Endodermal cell (in vitro differentiated cells): ENCODE measurements around the gene NOG. TPM values are rescaled to one million over a fixed set of nuclear protein-coding genes. Genes with fewer than 3 reads are reported as not detected.

Source experiments
- DNase-seq: peaks from one replicate; pipeline ENCODE4 v3.0.0-alpha.2; 2017
- H3K27ac ChIP-seq: 2 replicates; pipeline ENCODE4 v1.5.1; 2013; ENCODE audit warnings: mild to moderate bottlenecking, low read depth, low read length, moderate library complexity
- H3K27me3 ChIP-seq: 2 replicates; pipeline ENCODE4 v1.6.1; 2013; ENCODE audit warnings: mild to moderate bottlenecking, low read length, moderate library complexity; ENCODE audit not compliant: insufficient read depth, control insufficient read depth, poor library complexity, severe bottlenecking
- H3K36me3 ChIP-seq: 2 replicates; pipeline ENCODE4 v1.7.0; 2013; ENCODE audit warnings: mild to moderate bottlenecking, low read length, moderate library complexity; ENCODE audit not compliant: control insufficient read depth, insufficient read depth
- H3K4me1 ChIP-seq: one replicate; pipeline ENCODE4 v1.7.0; 2013; ENCODE audit warnings: low read length; ENCODE audit not compliant: control insufficient read depth, insufficient read depth
- H3K4me3 ChIP-seq: 2 replicates; pipeline ENCODE4 v1.5.1; 2013; ENCODE audit warnings: mild to moderate bottlenecking, low read length, moderate library complexity
- H3K9ac ChIP-seq: 2 replicates; pipeline ENCODE4 v1.6.1; 2013; ENCODE audit warnings: mild to moderate bottlenecking, low read length, moderate library complexity; ENCODE audit not compliant: poor library complexity, severe bottlenecking; ENCODE audit errors: extremely low read depth
- H3K9me3 ChIP-seq: 2 replicates; pipeline ENCODE4 v1.6.1; 2013; ENCODE audit warnings: mild to moderate bottlenecking, low read length, moderate library complexity; ENCODE audit not compliant: control insufficient read depth
- H3K27ac Mint-ChIP-seq: 2 replicates; pipeline ENCODE4 v1.8.0; 2020; ENCODE audit warnings: mixed read lengths
- H3K27me3 Mint-ChIP-seq: 2 replicates; pipeline ENCODE4 v1.8.0; 2021; ENCODE audit warnings: mild to moderate bottlenecking, mixed read lengths; ENCODE audit not compliant: insufficient read depth
- H3K36me3 Mint-ChIP-seq: 2 replicates; pipeline ENCODE4 v1.8.0; 2020; ENCODE audit warnings: low read depth, mixed read lengths
- H3K4me1 Mint-ChIP-seq: 2 replicates; pipeline ENCODE4 v1.8.0; 2020; ENCODE audit warnings: mixed read lengths
- H3K4me3 Mint-ChIP-seq: 2 replicates; pipeline ENCODE4 v1.8.0; 2020; ENCODE audit warnings: mild to moderate bottlenecking, moderate library complexity, mixed read lengths
- H3K9me3 Mint-ChIP-seq: 2 replicates; pipeline ENCODE4 v1.8.0; 2020; ENCODE audit warnings: mild to moderate bottlenecking, mixed read lengths
- WGBS, 2 experiments: methylation state at CpG; one replicate each; pipeline versions ENCODE4 v1.1.5 to v1.1.7; 2013; ENCODE audit warnings: missing lambda C conversion rate in 2 of 2, mixed read lengths in 1 of 2; ENCODE audit not compliant: insufficient coverage in 1 of 2, insufficient read length in 1 of 2; 5-methylcytosine and 5-hydroxymethylcytosine counted together
- total RNA-seq, 2 donors: library from RNA; stranded (reverse); fragmentation: NEBNext Ultra II Directional in 1 of 2; extraction: Animal tissue kit (Norgen Biotek cat#: 25700) in 1 of 2; gene quantifications; 2 replicates in 1 of 2; 3 replicates in 1 of 2; pipeline ENCODE4 v1.2.1, GENCODE V29; 2021
- TF ChIP-seq, protein P1 (sequence below): fragments of 200-600 bp; sonication (generic); conservative IDR thresholded peaks from 2 replicates; pipeline ENCODE4 v1.5.0; 2021; ENCODE audit warnings: antibody characterized with exemption, mild to moderate bottlenecking

The NOG gene
- total RNA-seq, 2 donors from 2014 or later, result 2.0 to 6.7 TPM

DNA sequence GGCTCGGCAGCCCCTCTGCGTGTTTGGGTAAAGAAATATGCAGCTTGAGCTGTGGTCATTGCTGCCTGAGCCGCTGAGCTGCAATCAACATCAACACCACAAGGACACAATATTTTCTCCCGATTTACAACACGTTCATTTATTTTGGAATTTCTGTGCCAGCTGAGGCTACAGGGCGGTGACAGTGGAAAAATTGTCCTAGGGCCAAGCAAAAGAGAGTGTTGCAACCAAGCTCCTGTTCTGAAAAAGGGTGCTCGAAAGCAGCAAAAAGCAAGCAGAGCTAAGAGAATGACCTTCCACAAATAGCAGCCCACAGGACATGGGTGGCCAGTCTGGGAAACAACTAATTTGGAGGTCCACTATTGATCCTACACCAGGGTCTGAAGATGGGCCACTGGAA, 35.4 kb upstream of the NOG start:
- Mint-ChIP-seq H3K27ac (no peak overlapping the region), H3K9me3 (no peaks in the 10 kb centered on the region), H3K4me3 (no peak overlapping the region), H3K27me3 (no peaks in the 10 kb centered on the region), H3K4me1 (no peaks in the 10 kb centered on the region), H3K36me3 (no peaks in the 10 kb centered on the region)
- Histone ChIP-seq H3K9ac (no peak overlapping the region), H3K4me1 (no peaks in the 10 kb centered on the region), H3K27ac (no peak overlapping the region), H3K36me3 (no peaks in the 10 kb centered on the region), H3K9me3 (no peaks in the 10 kb centered on the region), H3K27me3 (no peaks in the 10 kb centered on the region), H3K4me3 (no peak overlapping the region)
- TF ChIP-seq, protein P1, sequence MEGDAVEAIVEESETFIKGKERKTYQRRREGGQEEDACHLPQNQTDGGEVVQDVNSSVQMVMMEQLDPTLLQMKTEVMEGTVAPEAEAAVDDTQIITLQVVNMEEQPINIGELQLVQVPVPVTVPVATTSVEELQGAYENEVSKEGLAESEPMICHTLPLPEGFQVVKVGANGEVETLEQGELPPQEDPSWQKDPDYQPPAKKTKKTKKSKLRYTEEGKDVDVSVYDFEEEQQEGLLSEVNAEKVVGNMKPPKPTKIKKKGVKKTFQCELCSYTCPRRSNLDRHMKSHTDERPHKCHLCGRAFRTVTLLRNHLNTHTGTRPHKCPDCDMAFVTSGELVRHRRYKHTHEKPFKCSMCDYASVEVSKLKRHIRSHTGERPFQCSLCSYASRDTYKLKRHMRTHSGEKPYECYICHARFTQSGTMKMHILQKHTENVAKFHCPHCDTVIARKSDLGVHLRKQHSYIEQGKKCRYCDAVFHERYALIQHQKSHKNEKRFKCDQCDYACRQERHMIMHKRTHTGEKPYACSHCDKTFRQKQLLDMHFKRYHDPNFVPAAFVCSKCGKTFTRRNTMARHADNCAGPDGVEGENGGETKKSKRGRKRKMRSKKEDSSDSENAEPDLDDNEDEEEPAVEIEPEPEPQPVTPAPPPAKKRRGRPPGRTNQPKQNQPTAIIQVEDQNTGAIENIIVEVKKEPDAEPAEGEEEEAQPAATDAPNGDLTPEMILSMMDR, result no peak
- DNase-seq, result no peak
- 91 to 92% methylated on average over 6 to 7 of the region's 7 CpGs for WGBS, 2 experiments

DNA sequence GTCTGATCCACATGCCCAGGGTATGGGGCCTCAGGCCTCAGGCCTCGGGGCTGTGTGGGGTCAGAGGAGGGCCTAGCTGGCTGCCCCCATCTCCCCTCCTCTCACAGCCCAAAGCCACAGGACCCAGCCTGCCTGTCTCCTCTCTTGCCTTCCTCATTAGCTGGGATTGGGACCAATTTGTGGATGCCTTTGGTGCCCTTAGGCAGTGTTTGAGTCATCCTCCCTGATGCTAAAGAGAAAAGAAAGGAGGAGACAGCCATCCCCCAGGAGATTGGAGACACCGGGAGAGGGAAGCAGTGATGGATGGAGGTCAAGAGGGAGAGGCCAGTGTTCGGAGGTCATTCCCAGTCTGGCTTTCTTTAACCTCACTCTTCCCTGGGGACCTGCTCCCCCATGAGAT, 23.3 kb upstream of the NOG start:
- Mint-ChIP-seq H3K9me3 (no peaks in the 10 kb centered on the region), H3K4me1 (no peaks in the 10 kb centered on the region), H3K27ac (no peak overlapping the region), H3K36me3 (no peaks in the 10 kb centered on the region), H3K27me3 (peaks cover 3% of the 10 kb centered on the region), H3K4me3 (no peak overlapping the region)
- Histone ChIP-seq H3K4me3 (no peak overlapping the region), H3K9ac (no peak overlapping the region), H3K27me3 (no peaks in the 10 kb centered on the region), H3K36me3 (no peaks in the 10 kb centered on the region), H3K4me1 (no peaks in the 10 kb centered on the region), H3K27ac (no peak overlapping the region), H3K9me3 (no peaks in the 10 kb centered on the region)
- no peak for DNase-seq
- 50 to 81% methylated on average over 1 to 3 of the region's 3 CpGs for WGBS, 2 experiments
- TF ChIP-seq, protein P1, result no peak

DNA sequence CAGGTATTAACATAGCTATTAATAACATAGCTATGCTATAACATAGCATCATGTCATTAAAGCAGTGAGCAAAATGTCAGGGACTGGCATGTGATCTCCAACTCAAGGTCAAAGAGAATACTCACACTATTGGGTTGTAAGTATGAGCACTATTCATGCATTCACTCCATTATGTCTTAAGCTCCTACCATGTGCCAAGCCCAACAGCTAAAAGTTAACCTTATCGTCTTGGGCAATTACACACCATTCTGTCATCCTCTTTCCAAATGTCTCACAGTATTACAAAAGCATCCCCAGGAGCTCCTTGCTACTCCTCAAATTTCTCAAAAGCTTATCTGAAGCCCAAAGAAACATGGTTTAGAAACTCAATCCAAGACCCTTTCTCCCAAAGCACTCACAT, 22.0 kb upstream of the NOG start:
- H3K36me3 ChIP-seq, result no peaks in the 10 kb centered on the region
- no peaks in the 10 kb centered on the region for H3K27me3 ChIP-seq
- no peak overlapping the region for H3K9ac ChIP-seq
- WGBS, 2 experiments, result 96 to 100% methylated on average over 1 of the region's 1 CpG
- Mint-ChIP-seq H3K4me1 (no peaks in the 10 kb centered on the region), H3K27me3 (peaks cover 3% of the 10 kb centered on the region), H3K27ac (no peak overlapping the region), H3K4me3 (no peak overlapping the region), H3K9me3 (no peaks in the 10 kb centered on the region), H3K36me3 (no peaks in the 10 kb centered on the region)
- TF ChIP-seq, protein P1, result no peak
- H3K4me1 ChIP-seq, result no peaks in the 10 kb centered on the region
- DNase-seq, result no peak
- H3K4me3 ChIP-seq, result no peak overlapping the region
- no peaks in the 10 kb centered on the region for H3K9me3 ChIP-seq
- no peak overlapping the region for H3K27ac ChIP-seq
